ENCODE measurements around the gene BTBD3.

BTBD3 gene

GRCh38 chr20:11972478-11972877, 54.8 kb downstream of the BTBD3 start:
- Histone ChIP-seq H3K27ac (no peak overlapping the region), H3K9me3 (ENCODE audit: severe bottlenecking) (peaks cover 4% of the 10 kb centered on the region), H3K4me3 (ENCODE audit: low read depth, low read length) (no peak overlapping the region), H3K36me3 (no peaks in the 10 kb centered on the region), H3K27me3 (ENCODE audit: insufficient read depth, low read depth, severe bottlenecking) (no peaks in the 10 kb centered on the region)
- DNase-seq = no peak
- TF ChIP-seq CTCF (IDR thresholded peaks at IDR 0.05; ENCODE audit: low read depth, low read length) = no peak
